ENCODE measurements around the gene INPP5F.

GRCh38 chr10:119805702-119806230 lies 79.9 kb downstream of the INPP5F start:
- TF ChIP-seq CTCF (IDR thresholded peaks at IDR 0.05; ENCODE audit: low read length) (no peak), EZH2 (IDR thresholded peaks at IDR 0.05; ENCODE audit: borderline replicate concordance, low read length) (no peak)
